ENCODE measurements around the gene APBB3.
"Not testable (repeated sequence)": the region's sequence is repeated elsewhere in the genome, so short reads cannot be mapped to it uniquely, and the experiment has no call there.

Gene APBB3, protein sequence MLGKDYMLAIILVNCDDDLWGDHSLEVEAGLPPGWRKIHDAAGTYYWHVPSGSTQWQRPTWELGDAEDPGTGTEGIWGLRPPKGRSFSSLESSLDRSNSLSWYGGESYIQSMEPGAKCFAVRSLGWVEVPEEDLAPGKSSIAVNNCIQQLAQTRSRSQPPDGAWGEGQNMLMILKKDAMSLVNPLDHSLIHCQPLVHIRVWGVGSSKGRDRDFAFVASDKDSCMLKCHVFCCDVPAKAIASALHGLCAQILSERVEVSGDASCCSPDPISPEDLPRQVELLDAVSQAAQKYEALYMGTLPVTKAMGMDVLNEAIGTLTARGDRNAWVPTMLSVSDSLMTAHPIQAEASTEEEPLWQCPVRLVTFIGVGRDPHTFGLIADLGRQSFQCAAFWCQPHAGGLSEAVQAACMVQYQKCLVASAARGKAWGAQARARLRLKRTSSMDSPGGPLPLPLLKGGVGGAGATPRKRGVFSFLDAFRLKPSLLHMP

DNA sequence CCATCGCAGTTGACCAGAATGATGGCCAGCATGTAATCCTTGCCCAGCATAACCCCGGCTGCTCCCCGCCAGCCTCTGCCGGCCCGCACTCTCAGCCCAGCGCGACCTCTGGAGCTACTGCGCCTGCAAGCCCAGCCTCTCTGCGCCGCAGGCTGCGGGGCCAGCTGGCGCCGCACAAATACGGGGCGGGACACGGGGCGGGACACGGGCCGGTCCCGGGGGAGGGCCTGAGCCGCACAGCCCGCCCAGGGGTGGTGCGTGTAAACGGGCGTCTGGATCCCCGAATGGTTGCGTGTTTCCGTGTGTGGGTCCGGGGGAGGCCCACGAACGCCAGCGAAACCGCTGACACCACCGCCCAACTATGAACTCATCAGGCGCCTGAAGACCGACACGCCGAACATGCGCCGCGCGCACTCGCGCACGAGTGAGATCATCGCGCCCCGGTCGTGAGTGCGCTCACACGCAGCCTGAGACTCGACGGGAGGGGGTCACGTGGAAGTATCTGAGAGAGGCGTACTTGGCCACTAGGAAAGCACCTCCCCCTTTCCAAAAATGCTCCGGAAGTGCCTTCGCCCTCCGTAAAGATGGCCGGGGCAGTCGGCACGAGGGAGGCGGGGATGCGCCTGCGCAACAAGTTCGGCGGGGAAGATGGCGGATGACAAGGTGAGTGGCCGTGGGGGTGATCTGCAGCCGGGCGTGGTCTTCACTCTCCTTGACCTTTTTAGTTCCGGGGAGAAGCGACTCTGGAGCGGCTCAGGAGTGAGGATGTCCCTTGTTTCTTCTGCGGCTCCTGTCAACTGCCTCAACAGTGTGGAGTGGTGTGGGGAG lies at the start of gene APBB3, which contains the start of gene SLC35A4:
Gene APBB3, minus strand, starts transcription at position 403 of the 828 bp plus-strand sequence. Its CDS starts 353 bp downstream, at position 50.
Gene SLC35A4, plus strand, starts transcription at position 633 of the 828 bp plus-strand sequence. CDS start 2,342 bp downstream, outside the sequence.
- DNase-seq = peak; percentile 82 to 100 (median 97)

DNA sequence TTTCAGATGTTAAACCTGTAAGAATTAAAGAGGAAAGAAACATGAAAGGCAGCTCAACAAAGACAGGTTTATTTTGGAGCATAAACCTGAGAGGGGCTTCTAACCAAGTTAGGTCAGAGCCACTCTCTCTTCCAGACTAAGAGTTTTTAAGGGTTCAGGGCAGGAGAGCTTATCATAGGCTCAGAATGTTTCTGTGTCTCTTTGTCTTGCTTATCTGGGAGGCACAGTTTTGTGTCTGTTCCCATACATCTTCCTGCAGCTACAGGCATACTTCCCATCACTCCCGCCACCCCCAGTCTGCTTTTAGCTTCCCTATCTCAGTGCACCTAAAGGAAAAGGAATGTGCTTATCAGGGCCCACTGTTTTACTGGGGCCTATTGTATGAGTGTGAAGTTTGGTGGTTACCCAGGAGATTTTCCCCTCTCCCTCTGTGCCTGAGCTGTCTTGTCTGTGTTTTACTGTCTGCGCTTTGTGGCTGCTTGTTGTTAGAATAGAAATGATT lies 46.7 kb upstream of the APBB3 start:
- no peak for DNase-seq

DNA sequence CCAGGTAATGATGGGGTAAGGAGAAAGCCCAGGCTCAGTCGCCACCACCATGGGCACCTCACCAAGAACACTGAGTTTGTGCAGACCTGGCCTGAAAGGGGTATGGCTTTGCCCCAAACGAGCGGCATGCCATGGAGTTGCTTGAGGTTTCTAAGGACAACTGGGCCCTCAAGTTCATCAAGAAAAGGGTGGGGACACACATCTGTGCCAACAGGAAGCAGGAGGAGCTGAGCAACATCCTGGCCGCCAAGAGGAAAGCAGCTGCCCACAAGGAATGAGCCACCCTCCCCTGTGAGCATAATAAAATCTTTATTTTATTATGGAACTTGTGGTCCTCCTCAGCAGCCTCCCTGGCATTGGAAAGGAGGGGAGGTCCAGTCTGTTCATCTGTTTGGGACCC lies 44.7 kb upstream of the APBB3 start:
- DNase-seq = peak in 4 of 51 donors; percentile 11 to 48 (median 23)

DNA sequence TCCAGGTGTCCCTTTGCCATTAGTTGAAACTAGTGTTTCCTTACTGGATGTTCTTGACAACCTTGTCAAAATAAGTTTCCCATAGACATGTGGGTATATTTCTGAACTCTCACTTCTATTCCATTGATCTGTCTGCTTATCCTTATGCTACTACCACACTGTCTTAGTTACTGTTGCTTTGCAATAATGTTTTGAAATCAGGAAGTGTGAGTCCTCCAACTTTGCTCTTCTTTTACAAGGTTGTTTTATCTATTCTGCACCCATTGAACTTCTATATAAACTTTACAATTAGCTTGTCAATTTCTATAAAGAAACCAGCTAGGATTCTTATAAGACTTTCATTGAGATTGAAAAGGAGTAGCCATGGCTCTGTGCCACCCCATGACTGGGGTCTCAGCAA lies 44.3 kb upstream of the APBB3 start:
- DNase-seq = no peak

DNA sequence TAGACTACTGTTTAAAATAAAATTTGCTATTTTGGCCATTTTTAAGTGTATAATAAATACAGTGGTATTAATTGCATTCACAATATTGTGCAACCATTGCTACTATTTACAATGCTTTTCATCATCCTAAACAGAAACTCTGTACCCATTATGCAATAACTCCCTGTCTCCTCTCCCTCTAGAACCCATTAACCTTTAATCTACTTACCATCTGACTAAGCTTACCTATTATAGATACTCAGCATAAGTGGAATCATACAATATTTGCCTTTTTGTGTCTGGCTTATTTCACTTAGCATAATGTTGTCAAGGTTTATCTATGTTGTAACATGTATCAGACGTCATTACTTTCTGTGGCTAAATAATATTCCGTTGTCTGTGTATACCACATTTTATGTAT lies 42.6 kb upstream of the APBB3 start:
- no peak for DNase-seq

DNA sequence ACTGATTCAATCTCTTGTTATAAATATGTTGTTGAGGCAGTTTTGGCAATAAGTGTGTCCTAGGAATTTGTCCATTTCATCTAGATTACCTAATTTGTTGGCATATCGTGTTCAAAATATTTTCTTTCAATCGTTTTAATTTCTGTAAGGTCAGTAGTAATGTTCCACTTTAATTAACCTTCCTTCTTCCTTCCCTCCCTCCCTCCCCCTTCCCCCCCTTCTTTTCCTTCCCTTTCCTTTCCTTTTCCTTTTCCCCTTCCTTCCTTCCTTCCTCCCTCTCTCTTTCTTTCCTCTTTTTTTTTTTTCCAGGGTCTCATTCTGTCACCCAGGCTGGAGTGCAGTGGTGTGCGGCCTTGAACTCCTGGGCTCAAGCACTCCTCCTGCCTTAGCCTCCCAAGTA lies 41.5 kb upstream of the APBB3 start:
- DNase-seq = no peak

DNA sequence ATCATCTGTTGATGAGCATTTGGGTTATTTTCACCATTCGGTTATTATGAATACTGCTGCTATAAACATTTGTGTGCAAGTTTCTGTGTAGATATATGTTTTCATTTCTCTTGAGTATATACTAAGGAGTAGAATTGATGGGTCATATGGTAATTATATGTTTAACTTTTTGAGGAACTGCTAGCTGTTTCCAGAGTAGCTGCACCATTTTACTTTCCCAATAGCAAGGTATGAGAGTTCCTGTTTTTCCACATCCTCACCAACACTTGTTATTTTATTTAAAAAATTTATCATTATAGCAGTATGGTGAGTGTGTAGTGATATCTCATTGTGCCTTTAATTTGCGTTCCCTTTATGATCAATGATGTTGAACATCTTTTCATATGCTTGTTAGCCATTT lies 39.3 kb upstream of the APBB3 start:
- DNase-seq = no peak

DNA sequence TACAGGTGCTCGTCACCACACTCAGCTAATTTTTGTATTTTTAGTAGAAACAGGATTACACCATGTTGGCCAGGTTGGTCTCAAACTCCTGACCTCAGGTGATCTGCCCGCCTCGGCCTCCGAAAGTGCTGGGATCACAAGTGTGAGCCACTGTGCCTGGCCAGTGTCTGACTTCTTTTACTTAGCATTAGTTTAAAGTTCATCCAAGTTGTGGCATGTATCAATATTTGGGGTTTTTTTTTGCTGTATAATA lies 39.0 kb upstream of the APBB3 start:
- DNase-seq = not testable (repeated sequence)

DNA sequence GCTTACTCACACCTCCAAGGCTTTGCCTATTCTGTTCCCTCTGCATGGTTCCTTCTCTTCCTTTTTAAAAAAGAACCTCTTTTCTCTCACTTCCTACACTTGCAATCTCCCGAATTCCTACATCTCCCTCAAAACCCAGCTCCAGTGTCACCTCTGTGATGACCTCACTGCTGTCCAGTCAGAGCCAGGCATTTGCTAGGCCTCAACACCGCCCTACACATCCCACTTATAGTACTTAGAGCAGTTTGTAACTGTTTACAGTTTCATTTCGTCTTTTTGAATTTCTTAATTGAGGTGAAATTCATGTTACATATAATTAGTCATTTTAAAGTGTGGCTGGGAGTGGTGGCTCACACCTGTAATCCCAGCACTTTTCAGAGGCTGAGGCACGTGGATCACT lies 37.7 kb upstream of the APBB3 start:
- no peak for DNase-seq

DNA sequence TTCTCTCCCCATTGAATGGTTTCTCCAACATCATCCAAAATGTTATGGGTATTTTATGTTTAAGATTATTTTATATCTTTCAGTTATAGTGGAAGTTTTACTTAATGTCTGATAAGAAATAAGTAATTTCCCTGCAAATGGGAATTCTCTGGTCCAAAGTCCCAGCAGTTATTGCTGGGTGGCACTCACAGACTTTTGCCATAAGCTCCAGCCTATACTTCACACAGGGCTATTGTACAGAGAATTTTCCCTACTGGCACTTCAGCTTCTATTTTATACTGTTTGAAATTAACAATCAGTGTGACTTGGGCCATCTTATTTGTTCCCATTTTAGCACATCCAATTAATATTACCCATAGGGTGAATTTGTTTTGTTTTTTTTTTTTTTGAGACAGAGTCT lies 35.7 kb upstream of the APBB3 start:
- DNase-seq = no peak

DNA sequence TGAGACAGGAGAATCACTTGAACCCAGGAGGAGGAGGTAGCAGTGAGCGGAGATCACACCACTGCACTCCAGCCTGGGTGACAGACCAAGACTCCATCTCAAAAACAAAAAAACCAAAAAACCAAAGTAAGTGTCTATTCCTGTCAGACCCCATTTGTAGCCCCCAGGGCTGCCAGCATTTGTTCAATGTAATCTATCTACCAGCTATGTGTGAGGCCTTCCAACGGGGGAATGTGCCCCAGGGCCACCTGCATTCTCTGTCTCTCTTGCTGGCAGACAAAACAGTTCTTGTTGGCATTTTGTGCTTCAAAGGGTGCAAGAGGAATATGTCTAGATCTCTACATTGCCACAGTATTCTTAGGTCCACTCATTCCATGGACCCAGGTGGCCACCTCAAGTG lies 34.4 kb upstream of the APBB3 start:
- no peak for DNase-seq

DNA sequence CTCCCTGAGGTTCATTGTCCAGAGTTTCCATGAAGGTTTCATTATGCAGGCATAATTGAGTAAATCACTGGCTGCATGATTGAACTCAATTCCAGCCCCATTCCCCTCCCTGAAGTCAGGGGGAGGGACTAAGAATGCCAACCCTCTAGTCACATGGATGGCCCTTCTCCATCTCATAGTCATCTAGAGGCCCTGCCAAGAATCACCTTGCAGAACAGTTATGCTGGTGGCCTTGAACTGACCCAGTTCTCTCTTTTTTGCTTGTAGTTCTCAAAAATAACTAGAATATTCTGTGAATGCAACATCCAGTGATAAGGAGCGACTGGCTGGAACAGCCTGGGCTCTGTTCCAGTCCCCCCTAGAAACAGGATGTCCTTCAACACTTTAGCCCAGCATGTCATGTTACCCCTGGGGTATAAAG lies 31.9 kb upstream of the APBB3 start:
- DNase-seq = peak in 3 of 51 donors; percentile 14 to 30 (median 20)

DNA sequence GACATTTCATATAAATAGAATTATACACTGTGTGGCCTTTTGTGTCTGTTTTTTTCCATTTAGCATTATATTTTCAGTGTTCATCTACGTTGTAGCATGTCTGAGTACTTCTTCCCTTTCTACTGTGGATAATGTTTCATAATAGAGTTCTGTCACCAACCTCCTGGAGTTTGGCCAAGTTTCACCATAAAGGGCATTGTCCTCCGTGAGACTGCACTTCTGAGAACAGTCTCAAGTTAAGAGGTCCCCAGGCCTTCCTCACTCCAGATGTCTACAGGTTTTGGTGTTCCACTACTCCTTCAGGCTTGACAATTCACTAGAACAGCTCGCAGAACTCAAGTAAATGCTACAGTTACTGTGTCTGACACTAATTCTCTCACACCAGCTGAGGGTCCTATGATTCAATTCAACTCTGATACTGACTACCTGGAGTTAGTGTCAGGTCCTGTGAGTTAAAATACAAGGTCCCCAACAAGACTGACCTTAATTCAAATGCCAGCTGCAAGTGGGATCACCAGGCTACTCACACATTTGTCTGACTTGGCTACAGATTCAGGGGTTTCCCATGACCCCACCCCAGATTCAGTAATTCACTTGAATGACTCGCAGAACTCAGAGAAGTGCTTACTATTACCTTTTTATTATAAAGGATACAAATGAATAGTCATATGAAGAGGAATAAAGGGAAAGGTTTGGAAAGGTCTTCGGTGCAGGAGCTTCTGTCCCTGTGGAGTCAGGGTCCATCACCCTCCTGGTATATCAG lies 31.3 kb upstream of the APBB3 start:
- DNase-seq = peak in 7 of 51 donors; percentile 9 to 38 (median 29)

DNA sequence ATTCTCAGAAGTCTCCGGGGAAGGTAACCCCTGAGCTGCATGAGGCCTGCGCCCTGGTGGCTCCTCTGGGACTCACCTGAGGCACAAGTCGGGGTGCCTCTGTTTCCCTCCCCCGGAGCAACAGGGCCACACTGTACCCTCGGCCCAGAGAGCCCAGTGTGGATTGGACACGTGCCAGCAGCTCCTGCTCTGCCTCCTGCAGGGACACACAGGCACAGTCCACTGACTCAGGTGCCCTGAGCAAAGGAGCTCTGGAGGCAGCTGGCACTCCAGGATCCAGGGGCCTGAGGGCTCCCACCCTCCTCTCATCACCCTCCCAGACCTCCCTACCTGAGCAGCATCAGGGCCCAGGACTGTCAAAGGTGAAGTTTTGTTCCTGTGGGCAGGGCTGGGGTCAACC lies 29.8 kb upstream of the APBB3 start:
- DNase-seq = no peak

DNA sequence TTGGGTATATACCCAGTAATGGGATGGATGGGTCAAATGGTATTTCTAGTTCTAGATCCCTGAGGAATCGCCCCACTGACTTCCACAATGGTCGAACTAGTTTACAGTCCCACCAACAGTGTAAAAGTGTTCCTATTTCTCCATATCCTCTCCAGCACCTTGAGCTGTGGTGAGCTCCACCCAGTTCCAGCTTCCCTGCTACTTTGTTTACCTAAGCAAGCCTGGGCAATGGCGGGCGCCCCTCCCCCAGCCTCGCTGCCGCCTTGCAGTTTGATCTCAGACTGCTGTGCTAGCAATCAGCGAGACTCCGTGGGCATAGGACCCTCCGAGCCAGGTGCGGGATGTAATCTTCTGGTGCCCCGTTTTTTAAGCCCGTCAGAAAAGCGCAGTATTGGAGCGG lies 28.7 kb upstream of the APBB3 start:
- not testable (repeated sequence) for DNase-seq

DNA sequence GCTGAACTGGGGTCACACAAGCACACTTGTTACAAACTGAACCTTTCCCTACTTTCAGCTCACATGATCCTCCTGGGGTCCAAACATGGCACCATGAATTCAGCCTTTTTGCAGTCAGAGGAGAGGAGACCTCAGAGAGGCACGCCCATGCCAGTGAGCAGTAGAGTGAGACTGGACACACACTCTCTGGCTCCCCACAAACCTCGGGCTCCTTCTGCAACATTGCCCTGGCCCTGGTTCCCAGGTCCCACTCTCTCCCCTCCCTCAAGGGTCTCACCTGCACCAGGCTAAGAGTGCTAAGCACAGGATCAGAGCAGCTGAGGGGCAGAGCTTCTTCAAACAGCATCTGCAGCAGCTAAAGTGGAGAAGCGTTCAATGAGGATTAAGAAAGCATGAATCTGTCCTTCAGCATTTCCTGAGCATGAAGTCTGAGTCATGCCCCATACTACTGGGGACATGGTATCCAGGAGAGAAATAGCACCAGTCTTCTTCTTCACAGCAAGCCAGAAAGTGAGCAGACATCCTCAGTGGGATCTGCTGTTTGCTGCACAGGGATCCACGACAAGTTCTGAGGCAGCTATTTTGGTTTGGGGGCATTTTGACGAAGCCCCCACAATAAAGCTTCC lies 27.5 kb upstream of the APBB3 start:
- no peak for DNase-seq

DNA sequence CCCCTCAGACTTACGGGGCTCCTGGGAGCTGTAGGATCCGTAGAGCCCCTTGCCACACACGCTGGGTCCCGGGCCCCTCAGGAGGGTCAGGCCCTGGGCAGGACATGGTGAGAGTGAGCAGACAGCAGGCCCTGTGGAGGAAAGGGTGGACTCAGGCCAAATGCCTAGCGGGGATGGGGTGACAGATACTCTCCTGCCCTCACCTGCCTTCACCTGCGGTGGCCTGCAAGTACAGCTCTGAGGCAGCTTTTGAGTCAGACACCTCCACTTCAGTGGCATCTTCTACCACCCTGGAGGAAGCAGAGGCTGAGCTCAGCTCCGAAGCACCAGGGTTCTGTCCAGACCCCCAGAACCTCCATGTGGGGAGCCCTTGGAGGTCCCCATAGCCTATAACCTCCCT lies 26.5 kb upstream of the APBB3 start:
- DNase-seq = no peak

DNA sequence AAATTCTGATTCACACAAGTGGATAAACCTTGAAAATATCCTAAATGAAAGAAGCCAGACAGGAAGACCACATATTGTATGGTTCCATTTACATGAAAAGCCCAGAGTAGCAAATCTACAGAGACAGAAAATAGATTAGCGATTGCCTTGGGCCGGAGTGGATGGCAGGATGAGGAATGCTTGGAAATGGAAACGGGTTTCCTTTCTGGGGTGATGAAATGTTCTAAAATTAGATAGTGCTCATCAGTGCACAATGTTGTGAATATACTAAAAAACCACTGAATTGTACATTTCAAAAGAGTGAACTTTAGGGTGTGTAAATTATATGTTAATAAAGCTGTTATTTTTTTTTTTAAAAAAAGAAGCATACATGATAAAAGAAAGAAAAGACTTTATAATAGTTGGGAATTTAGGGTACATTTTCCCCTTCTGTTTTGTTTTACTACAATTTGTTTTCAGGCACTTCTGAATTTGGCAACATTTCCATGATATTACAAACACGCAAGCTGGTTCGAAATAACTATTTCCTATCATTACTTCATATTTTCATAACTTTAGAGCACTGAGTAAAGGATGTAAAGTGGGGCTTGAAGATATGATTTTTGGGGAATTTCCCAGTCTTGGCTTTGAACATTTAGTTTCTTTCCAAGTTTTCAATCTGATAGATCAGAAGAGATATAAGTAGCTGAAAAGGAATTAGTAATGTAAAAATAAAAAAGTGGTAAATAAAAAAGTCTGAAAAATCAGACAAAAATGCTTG lies 24.1 kb upstream of the APBB3 start:
- DNase-seq = no peak

DNA sequence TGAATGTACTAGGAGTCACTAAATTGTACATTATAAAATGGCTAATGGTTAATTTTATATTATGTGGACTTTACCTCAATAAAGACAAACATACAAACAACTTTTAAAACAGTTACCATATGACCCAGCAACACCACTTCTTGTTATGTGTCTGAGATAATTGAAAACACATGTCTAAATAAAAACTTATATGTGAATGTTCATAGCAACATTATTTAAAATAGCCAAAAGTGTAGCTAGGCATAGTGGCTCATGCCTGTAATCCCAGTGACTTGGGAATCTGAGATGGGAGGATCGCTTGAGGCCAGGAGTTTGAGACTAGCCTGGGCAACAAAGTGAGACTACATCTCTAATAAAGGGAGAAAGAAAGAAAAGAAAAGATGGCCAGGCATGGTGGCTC lies 23.1 kb upstream of the APBB3 start:
- no peak for DNase-seq

DNA sequence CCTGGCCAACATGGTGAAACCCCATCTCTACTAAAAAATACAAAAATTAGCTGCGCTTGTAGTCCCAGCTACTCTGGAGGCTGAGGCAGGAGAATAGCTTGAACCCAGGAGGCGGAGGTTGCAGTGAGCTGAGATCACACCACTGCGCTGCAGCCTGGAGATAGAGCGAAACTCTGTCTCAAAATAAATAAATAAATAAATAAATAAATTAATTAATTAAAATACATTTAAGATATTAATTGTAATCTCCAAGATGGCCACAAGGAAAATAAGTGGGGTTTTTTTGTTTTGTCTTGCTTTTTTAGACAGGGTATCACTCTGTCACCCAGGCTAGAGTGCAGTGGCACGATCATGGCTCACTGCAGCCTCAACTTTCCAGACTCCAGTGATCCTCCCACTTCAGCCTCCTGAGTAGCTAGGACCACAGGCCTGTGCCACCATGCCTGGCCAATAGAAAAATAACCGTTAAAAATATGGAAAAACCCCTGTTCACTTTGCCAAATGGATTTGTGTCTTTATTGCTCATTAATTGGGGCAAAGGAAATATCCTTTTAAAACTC lies 14.9 kb upstream of the APBB3 start:
- not testable (repeated sequence) for DNase-seq
